Epithelial cell of esophagus (primary cell): ENCODE data around the gene PAK1.
A peak's percentile ranks its signal among the peaks of the same experiment; 100 is the strongest.

Experiments
- DNase-seq: peaks from one replicate; pipeline ENCODE4 v3.0.0; 2010; ENCODE audit warnings: low read depth
- H3K4me3 ChIP-seq: 2 replicates; pipeline ENCODE4 v1.5.1; 2011; ENCODE audit warnings: mild to moderate bottlenecking, low read length, control low read depth
- CTCF ChIP-seq: IDR thresholded peaks from 2 replicates; pipeline ENCODE4 v1.5.1; 2011; ENCODE audit warnings: low read depth, mild to moderate bottlenecking, low read length, control low read depth, inconsistent platforms; ENCODE audit not compliant: insufficient read depth; ENCODE audit errors: missing control alignments

Gene PAK1

GRCh38 chr11:77479746-77480352 is 6.0 kb upstream of the PAK1 start:
- TF ChIP-seq CTCF = no peak
- DNase-seq = no peak
- no peak overlapping the region for H3K4me3 ChIP-seq

- H3K4me3 ChIP-seq = no peak overlapping the region
- no peak for TF ChIP-seq CTCF
- DNase-seq = no peak
Measured at GRCh38 chr11:77475206-77475605, 1.3 kb upstream of the PAK1 start.

GRCh38 chr11:77474684-77475060 is 778 bp upstream of the PAK1 start:
- H3K4me3 ChIP-seq = peak overlapping the region; percentile 73
- DNase-seq = peak; percentile 56
- TF ChIP-seq CTCF = no peak

- TF ChIP-seq CTCF = no peak
- peak; percentile 60 for DNase-seq
- peak overlapping the region; percentile 73 for H3K4me3 ChIP-seq
Measured at GRCh38 chr11:77472991-77473800, 698 bp downstream of the PAK1 start.

GRCh38 chr11:77471558-77472193 is 2.2 kb downstream of the PAK1 start:
- TF ChIP-seq CTCF = peak; percentile 9
- DNase-seq = peak; percentile 73
- no peak overlapping the region for H3K4me3 ChIP-seq

- no peak for DNase-seq
- TF ChIP-seq CTCF = no peak
Measured at GRCh38 chr11:77470971-77471370, 2.9 kb downstream of the PAK1 start.

GRCh38 chr11:77470504-77470903 is 3.4 kb downstream of the PAK1 start:
- DNase-seq = no peak
- no peak for TF ChIP-seq CTCF
- no peak overlapping the region for H3K4me3 ChIP-seq

More at GRCh38 chr11:77470971-77471370, 2.9 kb downstream of the PAK1 start:
- no peak overlapping the region for H3K4me3 ChIP-seq
